ENCODE data around the gene FRYL. TPM values are rescaled to one million over a fixed set of nuclear protein-coding genes. Genes with fewer than 3 reads are reported as not detected.

FRYL gene
- total RNA-seq, 1 experiment from 2014 or later = 45.8 TPM

DNA sequence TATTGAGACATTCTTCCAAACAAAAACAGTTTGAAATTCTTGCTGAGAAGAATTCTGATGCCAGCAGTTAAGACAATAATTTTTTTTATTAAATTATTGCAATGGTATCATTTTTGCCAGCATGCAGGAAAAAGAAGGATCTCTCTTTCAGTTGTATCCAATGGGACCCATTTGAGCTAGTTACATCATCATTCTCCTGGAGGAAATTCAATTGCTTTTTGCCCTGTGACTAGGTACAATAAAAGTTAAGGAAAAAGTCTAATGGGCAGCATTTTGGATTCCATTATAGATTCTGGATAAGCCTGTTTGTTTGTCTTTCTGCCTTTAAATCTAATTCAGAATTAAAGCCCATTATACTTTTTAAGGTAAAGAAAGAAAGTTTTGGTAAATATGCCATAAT lies 10.5 kb upstream of the FRYL start:
- no peaks in the 10 kb centered on the region for H3K4me1 Mint-ChIP-seq (ENCODE audit: low read depth, unreplicated experiment)

DNA sequence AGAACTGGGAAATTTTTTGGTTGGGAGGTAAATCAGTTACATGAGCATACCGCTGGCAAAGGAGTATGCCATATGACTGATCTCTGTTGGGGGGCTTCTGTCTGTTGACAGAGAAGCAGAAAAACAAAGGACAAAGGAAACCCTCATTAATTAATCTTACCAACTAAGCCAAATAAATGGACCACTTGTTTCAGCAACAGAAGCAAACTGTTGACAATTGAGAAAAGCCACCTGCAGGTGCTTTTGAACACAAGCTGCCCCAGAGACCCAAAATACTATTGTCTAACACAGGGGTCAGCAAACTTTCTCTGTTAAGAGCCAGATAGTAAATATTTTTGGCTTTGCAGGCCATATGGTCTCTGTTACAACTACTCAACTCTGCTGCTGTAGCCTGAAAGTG lies 7.0 kb upstream of the FRYL start:
- Mint-ChIP-seq H3K36me3 (ENCODE audit: insufficient read depth, unreplicated experiment) (no peaks in the 10 kb centered on the region), H3K27me3 (ENCODE audit: unreplicated experiment) (no peaks in the 10 kb centered on the region), H3K27ac (ENCODE audit: unreplicated experiment) (no peak overlapping the region), H3K9me3 (ENCODE audit: low read depth, unreplicated experiment) (no peaks in the 10 kb centered on the region), H3K4me1 (ENCODE audit: low read depth, unreplicated experiment) (no peaks in the 10 kb centered on the region), H3K4me3 (ENCODE audit: low read depth, unreplicated experiment) (no peak overlapping the region)
- intact Hi-C loops (cut with micrococcal nuclease; ENCODE audit: unreplicated experiment) = no loop called here
- no TSS peak for BruUV-seq (replicated peaks)
- TF ChIP-seq, protein P1, sequence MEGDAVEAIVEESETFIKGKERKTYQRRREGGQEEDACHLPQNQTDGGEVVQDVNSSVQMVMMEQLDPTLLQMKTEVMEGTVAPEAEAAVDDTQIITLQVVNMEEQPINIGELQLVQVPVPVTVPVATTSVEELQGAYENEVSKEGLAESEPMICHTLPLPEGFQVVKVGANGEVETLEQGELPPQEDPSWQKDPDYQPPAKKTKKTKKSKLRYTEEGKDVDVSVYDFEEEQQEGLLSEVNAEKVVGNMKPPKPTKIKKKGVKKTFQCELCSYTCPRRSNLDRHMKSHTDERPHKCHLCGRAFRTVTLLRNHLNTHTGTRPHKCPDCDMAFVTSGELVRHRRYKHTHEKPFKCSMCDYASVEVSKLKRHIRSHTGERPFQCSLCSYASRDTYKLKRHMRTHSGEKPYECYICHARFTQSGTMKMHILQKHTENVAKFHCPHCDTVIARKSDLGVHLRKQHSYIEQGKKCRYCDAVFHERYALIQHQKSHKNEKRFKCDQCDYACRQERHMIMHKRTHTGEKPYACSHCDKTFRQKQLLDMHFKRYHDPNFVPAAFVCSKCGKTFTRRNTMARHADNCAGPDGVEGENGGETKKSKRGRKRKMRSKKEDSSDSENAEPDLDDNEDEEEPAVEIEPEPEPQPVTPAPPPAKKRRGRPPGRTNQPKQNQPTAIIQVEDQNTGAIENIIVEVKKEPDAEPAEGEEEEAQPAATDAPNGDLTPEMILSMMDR (IDR thresholded peaks at IDR 0.05; ENCODE audit: unreplicated experiment) = no peak
- no peak for DNase-seq
- CTCF ChIA-PET = no interaction called here

More for the DNA sequence above, 10.5 kb upstream of the FRYL start:
- CTCF ChIA-PET = no interaction called here
- intact Hi-C loops (cut with micrococcal nuclease; ENCODE audit: unreplicated experiment) = no loop called here
- Mint-ChIP-seq H3K4me3 (ENCODE audit: low read depth, unreplicated experiment) (no peak overlapping the region), H3K36me3 (ENCODE audit: insufficient read depth, unreplicated experiment) (no peaks in the 10 kb centered on the region), H3K9me3 (ENCODE audit: low read depth, unreplicated experiment) (no peaks in the 10 kb centered on the region), H3K27ac (ENCODE audit: unreplicated experiment) (no peak overlapping the region), H3K27me3 (ENCODE audit: unreplicated experiment) (no peaks in the 10 kb centered on the region)
- BruUV-seq (replicated peaks) = no TSS peak
- no peak for DNase-seq
- TF ChIP-seq, protein P1 (IDR thresholded peaks at IDR 0.05; ENCODE audit: unreplicated experiment) = no peak

DNA sequence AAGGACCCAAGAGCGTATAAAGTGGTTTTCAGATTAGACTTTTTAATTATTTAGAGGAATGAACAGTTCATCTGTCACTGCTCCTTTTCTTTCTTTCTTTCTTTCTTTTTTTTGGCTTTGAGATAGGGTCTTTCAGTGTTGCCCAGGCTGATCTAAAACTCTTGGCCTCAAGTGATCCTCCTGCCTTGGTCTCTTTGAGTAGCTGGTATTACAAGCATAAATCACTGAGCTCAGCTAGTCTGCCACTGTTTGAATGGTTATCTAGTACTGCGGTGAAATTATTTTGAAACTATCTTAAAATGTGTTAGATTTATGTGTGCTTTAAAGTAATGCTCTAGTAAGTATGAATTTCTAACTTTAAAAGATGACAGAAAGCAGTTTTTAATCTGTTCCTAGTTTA lies 6.5 kb upstream of the FRYL start:
- no peaks in the 10 kb centered on the region for H3K9me3 Mint-ChIP-seq (ENCODE audit: low read depth, unreplicated experiment)
- intact Hi-C loops (cut with micrococcal nuclease; ENCODE audit: unreplicated experiment) = no loop called here
- H3K4me1 Mint-ChIP-seq (ENCODE audit: low read depth, unreplicated experiment) = peaks cover 2% of the 10 kb centered on the region
- CTCF ChIA-PET = no interaction called here
- TF ChIP-seq, protein P1 (IDR thresholded peaks at IDR 0.05; ENCODE audit: unreplicated experiment) = no peak
- DNase-seq = no peak
- peaks cover 2% of the 10 kb centered on the region for H3K36me3 Mint-ChIP-seq (ENCODE audit: insufficient read depth, unreplicated experiment)
- no peaks in the 10 kb centered on the region for H3K27me3 Mint-ChIP-seq (ENCODE audit: unreplicated experiment)
- no peak overlapping the region for H3K27ac Mint-ChIP-seq (ENCODE audit: unreplicated experiment)
- no peak overlapping the region for H3K4me3 Mint-ChIP-seq (ENCODE audit: low read depth, unreplicated experiment)
- no TSS peak for BruUV-seq (replicated peaks)

DNA sequence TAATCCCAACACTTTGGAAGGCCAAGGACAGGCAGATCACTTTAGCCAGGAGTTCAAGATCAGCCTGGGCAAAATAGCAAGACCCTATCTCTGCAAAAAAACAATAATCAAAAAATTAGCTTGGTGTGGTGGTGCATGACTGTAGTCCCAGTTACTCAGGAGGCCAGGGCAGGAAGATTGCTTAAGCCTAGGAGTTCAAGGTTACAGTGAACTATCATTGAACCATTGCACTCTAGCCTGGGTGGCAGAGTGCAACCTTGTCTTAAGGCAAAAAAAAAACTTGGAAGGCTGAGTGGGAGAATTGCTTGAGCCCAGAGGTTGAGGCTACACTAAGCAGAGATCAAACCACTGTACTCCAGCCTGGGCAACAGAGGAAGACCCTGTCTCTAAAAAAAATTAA lies 5.2 kb upstream of the FRYL start:
- no peak for DNase-seq
- TF ChIP-seq, protein P1 (IDR thresholded peaks at IDR 0.05; ENCODE audit: unreplicated experiment) = no peak
- H3K4me1 Mint-ChIP-seq (ENCODE audit: low read depth, unreplicated experiment) = peaks cover 8% of the 10 kb centered on the region
- H3K27me3 Mint-ChIP-seq (ENCODE audit: unreplicated experiment) = no peaks in the 10 kb centered on the region
- no peak overlapping the region for H3K27ac Mint-ChIP-seq (ENCODE audit: unreplicated experiment)
- intact Hi-C loops (cut with micrococcal nuclease; ENCODE audit: unreplicated experiment) = no loop called here
- peaks cover 14% of the 10 kb centered on the region for H3K36me3 Mint-ChIP-seq (ENCODE audit: insufficient read depth, unreplicated experiment)
- H3K4me3 Mint-ChIP-seq (ENCODE audit: low read depth, unreplicated experiment) = no peak overlapping the region
- no TSS peak for BruUV-seq (replicated peaks)
- H3K9me3 Mint-ChIP-seq (ENCODE audit: low read depth, unreplicated experiment) = no peaks in the 10 kb centered on the region
- CTCF ChIA-PET = no interaction called here

Data from Calu3 (cell line).